HG02938 (cell line): ENCODE results near the gene PLEKHG3.
"Not testable (repeated sequence)": the region's sequence is repeated elsewhere in the genome, so short reads cannot be mapped to it uniquely, and the experiment has no call there.

Experiments
- ATAC-seq: cut with Tn5 transposase; IDR thresholded peaks from one replicate; pipeline ENCODE4 v1.9.1; 2021; ENCODE audit warnings: mild to moderate bottlenecking, moderate library complexity; ENCODE audit not compliant: unreplicated experiment

Gene PLEKHG3

GRCh38 chr14:64686282-64686615 is 18.0 kb upstream of the PLEKHG3 start:
- ATAC-seq, result no peak

GRCh38 chr14:64688031-64688430 is 16.2 kb upstream of the PLEKHG3 start:
- no peak for ATAC-seq

GRCh38 chr14:64688811-64689281 is 15.4 kb upstream of the PLEKHG3 start:
- ATAC-seq, result no peak

- no peak for ATAC-seq
Measured at GRCh38 chr14:64689289-64689688, 14.9 kb upstream of the PLEKHG3 start.

GRCh38 chr14:64690607-64691006 is 13.6 kb upstream of the PLEKHG3 start:
- not testable (repeated sequence) for ATAC-seq

GRCh38 chr14:64691376-64691775 is 12.8 kb upstream of the PLEKHG3 start:
- no peak for ATAC-seq

- no peak for ATAC-seq
Measured at GRCh38 chr14:64692189-64692985, 11.8 kb upstream of the PLEKHG3 start.

- ATAC-seq, result no peak
Measured at GRCh38 chr14:64692986-64693809, 11.0 kb upstream of the PLEKHG3 start.

- ATAC-seq, result no peak
Measured at GRCh38 chr14:64693810-64694165, 10.4 kb upstream of the PLEKHG3 start.

- ATAC-seq, result no peak
Measured at GRCh38 chr14:64695071-64695470, 9.2 kb upstream of the PLEKHG3 start.

GRCh38 chr14:64696355-64696857 is 7.8 kb upstream of the PLEKHG3 start:
- ATAC-seq, result no peak

- ATAC-seq, result no peak
Measured at GRCh38 chr14:64698903-64699302, 5.3 kb upstream of the PLEKHG3 start.

- ATAC-seq, result no peak
Measured at GRCh38 chr14:64700290-64700689, 3.9 kb upstream of the PLEKHG3 start.

GRCh38 chr14:64700894-64701293 is 3.3 kb upstream of the PLEKHG3 start:
- no peak for ATAC-seq

- no peak for ATAC-seq
Measured at GRCh38 chr14:64701660-64702059, 2.6 kb upstream of the PLEKHG3 start.

- ATAC-seq, result no peak
Measured at GRCh38 chr14:64702493-64703394, 1.5 kb upstream of the PLEKHG3 start.

GRCh38 chr14:64703395-64704142 is 655 bp upstream of the PLEKHG3 start:
- ATAC-seq, result no peak

- no peak for ATAC-seq
Measured at GRCh38 chr14:64704743-64705380, 638 bp downstream of the PLEKHG3 start.

- ATAC-seq, result no peak
Measured at GRCh38 chr14:64705381-64706118, 1.3 kb downstream of the PLEKHG3 start.
